Articular chondrocyte of knee joint (primary cell): Measurements from ENCODE around the gene C4orf51. TPM values are rescaled to one million over a fixed set of nuclear protein-coding genes. Genes with fewer than 3 reads are reported as not detected.

Experiments used
- total RNA-seq: library from RNA; depleted of rRNA; stranded (reverse); fragments of >200 nt; gene quantifications from 2 replicates; pipeline ENCODE4 v1.2.3, GENCODE V29; 2012

C4orf51 gene
- total RNA-seq = not detected in 2 replicates

DNA sequence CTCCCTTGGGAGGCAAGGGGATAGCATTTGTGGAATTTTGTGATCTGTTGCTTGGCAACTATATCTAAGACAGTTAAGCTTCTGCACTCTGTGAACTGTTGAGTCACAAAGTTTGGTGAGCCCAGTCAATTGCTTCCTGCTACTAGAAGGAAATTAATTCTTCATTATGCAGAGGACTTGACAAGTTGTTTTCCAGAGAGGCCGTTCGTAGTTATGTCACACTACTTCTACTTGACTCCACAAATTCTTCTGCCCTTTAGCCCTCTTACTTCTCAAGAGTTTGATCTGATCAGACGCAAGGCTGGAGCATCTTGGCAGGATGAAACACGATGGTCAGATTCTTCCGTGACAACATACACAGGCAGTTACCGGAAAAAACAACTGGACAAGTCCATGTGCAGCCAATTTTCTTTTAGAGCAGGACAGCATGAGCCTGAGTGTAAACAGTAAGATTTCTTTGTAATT is at the start of gene C4orf51:
Gene C4orf51 (plus strand): TSS at position 156 of the 465 bp plus-strand sequence. CDS start 58 bp downstream, at position 214.

Other genes with a start within 250 kb of the C4orf51 start
- gene SMAD1, start 198.3 kb upstream of the C4orf51 start, total RNA-seq = 35.7 and 47.8 TPM in 2 replicates
- 6.5 and 9.2 TPM in 2 replicates for gene MMAA, start 60.8 kb upstream of the C4orf51 start, total RNA-seq